Nephron progenitor cell (in vitro differentiated cells): ENCODE measurements around the gene ZNF862.

ENCODE experiments used
- DNase-seq: peaks from one replicate; pipeline ENCODE4 v3.0.0; 2021
- H3K27ac Mint-ChIP-seq: 2 replicates; pipeline ENCODE4 v1.8.0; 2021; ENCODE audit warnings: mild to moderate bottlenecking, moderate library complexity, mixed read lengths
- H3K27me3 Mint-ChIP-seq: 2 replicates; pipeline ENCODE4 v1.8.0; 2021; ENCODE audit warnings: mild to moderate bottlenecking, low read depth, mixed read lengths; ENCODE audit not compliant: poor library complexity
- H3K36me3 Mint-ChIP-seq: 2 replicates; pipeline ENCODE4 v1.8.0; 2021; ENCODE audit warnings: low read depth, mixed read lengths
- H3K4me1 Mint-ChIP-seq: 2 replicates; pipeline ENCODE4 v1.8.0; 2021; ENCODE audit warnings: mixed read lengths
- H3K4me3 Mint-ChIP-seq: 2 replicates; pipeline ENCODE4 v1.8.0; 2021; ENCODE audit warnings: mild to moderate bottlenecking, moderate library complexity, mixed read lengths
- H3K9me3 Mint-ChIP-seq: 2 replicates; pipeline ENCODE4 v1.8.0; 2021; ENCODE audit warnings: mild to moderate bottlenecking, moderate library complexity, mixed read lengths
- CTCF ChIP-seq: fragments of 200-600 bp; sonication (generic); IDR thresholded peaks from 2 replicates; pipeline ENCODE4 v1.5.0; 2021; ENCODE audit warnings: antibody characterized with exemption

Gene ZNF862

GRCh38 chr7:149823191-149823630 lies 15.0 kb upstream of the ZNF862 start:
- no peak for DNase-seq
- H3K27me3 Mint-ChIP-seq, result peaks cover 5% of the 10 kb centered on the region
- H3K9me3 Mint-ChIP-seq, result no peaks in the 10 kb centered on the region
- H3K4me3 Mint-ChIP-seq, result no peak overlapping the region
- H3K36me3 Mint-ChIP-seq, result no peaks in the 10 kb centered on the region
- H3K27ac Mint-ChIP-seq, result no peak overlapping the region
- H3K4me1 Mint-ChIP-seq, result peaks cover 25% of the 10 kb centered on the region
- TF ChIP-seq CTCF, result no peak

- H3K36me3 Mint-ChIP-seq, result no peaks in the 10 kb centered on the region
- peaks cover 26% of the 10 kb centered on the region for H3K4me1 Mint-ChIP-seq
- no peak for TF ChIP-seq CTCF
- DNase-seq, result no peak
- peaks cover 5% of the 10 kb centered on the region for H3K27me3 Mint-ChIP-seq
- no peak overlapping the region for H3K27ac Mint-ChIP-seq
- no peaks in the 10 kb centered on the region for H3K9me3 Mint-ChIP-seq
- H3K4me3 Mint-ChIP-seq, result no peak overlapping the region
Observed at GRCh38 chr7:149823631-149824199, 14.5 kb upstream of the ZNF862 start.

GRCh38 chr7:149824301-149824741 lies 13.9 kb upstream of the ZNF862 start:
- DNase-seq, result no peak
- peaks cover 26% of the 10 kb centered on the region for H3K4me1 Mint-ChIP-seq
- no peak for TF ChIP-seq CTCF
- no peak overlapping the region for H3K4me3 Mint-ChIP-seq
- H3K27ac Mint-ChIP-seq, result no peak overlapping the region
- H3K36me3 Mint-ChIP-seq, result no peaks in the 10 kb centered on the region
- no peaks in the 10 kb centered on the region for H3K9me3 Mint-ChIP-seq
- H3K27me3 Mint-ChIP-seq, result peaks cover 5% of the 10 kb centered on the region

GRCh38 chr7:149824748-149825566 lies 13.2 kb upstream of the ZNF862 start:
- H3K4me1 Mint-ChIP-seq, result peaks cover 26% of the 10 kb centered on the region
- peaks cover 5% of the 10 kb centered on the region for H3K27me3 Mint-ChIP-seq
- H3K36me3 Mint-ChIP-seq, result no peaks in the 10 kb centered on the region
- no peaks in the 10 kb centered on the region for H3K9me3 Mint-ChIP-seq
- H3K27ac Mint-ChIP-seq, result no peak overlapping the region
- H3K4me3 Mint-ChIP-seq, result no peak overlapping the region
- no peak for DNase-seq
- no peak for TF ChIP-seq CTCF

GRCh38 chr7:149825567-149826343 lies 12.4 kb upstream of the ZNF862 start:
- no peaks in the 10 kb centered on the region for H3K36me3 Mint-ChIP-seq
- no peak for TF ChIP-seq CTCF
- DNase-seq, result no peak
- peaks cover 5% of the 10 kb centered on the region for H3K27me3 Mint-ChIP-seq
- H3K4me1 Mint-ChIP-seq, result peaks cover 31% of the 10 kb centered on the region
- no peak overlapping the region for H3K27ac Mint-ChIP-seq
- no peak overlapping the region for H3K4me3 Mint-ChIP-seq
- H3K9me3 Mint-ChIP-seq, result no peaks in the 10 kb centered on the region
